Uterus (tissue), 2 donors: ENCODE data around the gene RASSF4.

Experiments
- POLR2A ChIP-seq, 2 donors: fragments of 450-650 bp; IDR thresholded peaks; one replicate each; pipeline ENCODE4 v1.6.1; 2016; ENCODE audit warnings: antibody characterized with exemption in 2 of 2, mild to moderate bottlenecking in 1 of 2, moderate library complexity in 1 of 2
- TF ChIP-seq, protein P1 (sequence below), 4 experiments: fragments of 200-600 bp in 2 of 4; fragments of 450-650 bp in 2 of 4; sonication (generic) in 2 of 4; IDR thresholded peaks; one replicate each; pipeline ENCODE4 v1.5.1; 2016 to 2019; ENCODE audit warnings: antibody characterized with exemption in 4 of 4, mild to moderate bottlenecking in 2 of 4, moderate library complexity in 1 of 4

- TF ChIP-seq, protein P1, sequence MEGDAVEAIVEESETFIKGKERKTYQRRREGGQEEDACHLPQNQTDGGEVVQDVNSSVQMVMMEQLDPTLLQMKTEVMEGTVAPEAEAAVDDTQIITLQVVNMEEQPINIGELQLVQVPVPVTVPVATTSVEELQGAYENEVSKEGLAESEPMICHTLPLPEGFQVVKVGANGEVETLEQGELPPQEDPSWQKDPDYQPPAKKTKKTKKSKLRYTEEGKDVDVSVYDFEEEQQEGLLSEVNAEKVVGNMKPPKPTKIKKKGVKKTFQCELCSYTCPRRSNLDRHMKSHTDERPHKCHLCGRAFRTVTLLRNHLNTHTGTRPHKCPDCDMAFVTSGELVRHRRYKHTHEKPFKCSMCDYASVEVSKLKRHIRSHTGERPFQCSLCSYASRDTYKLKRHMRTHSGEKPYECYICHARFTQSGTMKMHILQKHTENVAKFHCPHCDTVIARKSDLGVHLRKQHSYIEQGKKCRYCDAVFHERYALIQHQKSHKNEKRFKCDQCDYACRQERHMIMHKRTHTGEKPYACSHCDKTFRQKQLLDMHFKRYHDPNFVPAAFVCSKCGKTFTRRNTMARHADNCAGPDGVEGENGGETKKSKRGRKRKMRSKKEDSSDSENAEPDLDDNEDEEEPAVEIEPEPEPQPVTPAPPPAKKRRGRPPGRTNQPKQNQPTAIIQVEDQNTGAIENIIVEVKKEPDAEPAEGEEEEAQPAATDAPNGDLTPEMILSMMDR (IDR thresholded peaks at IDR 0.05), result no peak
- TF ChIP-seq POLR2A (IDR thresholded peaks at IDR 0.05), result no peak
Measured at GRCh38 chr10:44911951-44912350, 47.7 kb upstream of the RASSF4 start.
